ENCODE measurements around the gene HAPLN2.

Gene HAPLN2

GRCh38 chr1:156670791-156671190 lies 51.6 kb downstream of the HAPLN2 start:
- Histone ChIP-seq H3K18ac (ENCODE audit: low read length) (peak overlapping the region; percentile 68), H2AFZ (ENCODE audit: low read length) (no peak overlapping the region), H2AK5ac (ENCODE audit: low read depth, low read length) (peak overlapping the region; percentile 67), H3K27ac (replicated peaks; ENCODE audit: low read length) (peak overlapping the region; percentile 61), H3K4me3 (ENCODE audit: low read length in 2 of 2) (no peak overlapping the region), H3K9me3 (replicated peaks in 1 of 2; ENCODE audit: control insufficient read depth in 2 of 2, insufficient read depth in 1 of 2, low read depth in 1 of 2, low read length in 2 of 2) (peaks cover 2 to 10% of the 10 kb centered on the region in 2 donors), H3K4ac (ENCODE audit: low read length) (no peak overlapping the region), H2BK12ac (ENCODE audit: low read length) (no peak overlapping the region), H3K14ac (ENCODE audit: low read length) (no peak overlapping the region), H3K79me1 (ENCODE audit: low read depth, low read length) (peaks cover 15% of the 10 kb centered on the region), H3K4me2 (ENCODE audit: insufficient read depth, low read length, poor library complexity, severe bottlenecking) (no peak overlapping the region), H3K27me3 (ENCODE audit: control insufficient read depth in 3 of 3, insufficient read depth in 3 of 3, low read depth in 1 of 3, low read length in 3 of 3) (no peaks in the 10 kb centered on the region), H4K8ac (ENCODE audit: low read depth, low read length) (no peak overlapping the region), H3K9ac (ENCODE audit: low read depth, low read length, poor library complexity) (no peak overlapping the region), H2BK120ac (ENCODE audit: low read depth, low read length) (no peak overlapping the region), H3K4me1 (ENCODE audit: control insufficient read depth in 2 of 2, insufficient read depth in 1 of 2, low read depth in 1 of 2, low read length in 2 of 2) (peaks cover 58 to 68% of the 10 kb centered on the region in 2 donors), H2BK15ac (ENCODE audit: low read length) (no peak overlapping the region), H4K91ac (ENCODE audit: low read depth, low read length, poor library complexity) (no peak overlapping the region), H2BK5ac (ENCODE audit: low read length) (peak overlapping the region; percentile 56), H3K36me3 (replicated peaks in 1 of 2; ENCODE audit: control insufficient read depth in 2 of 2, insufficient read depth in 2 of 2, low read length in 2 of 2) (peaks cover 35 to 45% of the 10 kb centered on the region in 2 donors), H3K23ac (ENCODE audit: low read depth, low read length, poor library complexity) (peak overlapping the region; percentile 17)
- no CpG with 5 or more reads among the region's 4 CpGs for WGBS, 2 donors (ENCODE audit: extremely low coverage in 2 of 2, insufficient read length in 2 of 2, insufficient replicate concordance in 1 of 2)
- no peak for DNase-seq (ENCODE audit: low spot score)

GRCh38 chr1:156671804-156672203 lies 52.6 kb downstream of the HAPLN2 start:
- H3K18ac ChIP-seq (ENCODE audit: low read length), result no peak overlapping the region
- WGBS, 2 donors (ENCODE audit: extremely low coverage in 2 of 2, insufficient read length in 2 of 2, insufficient replicate concordance in 1 of 2), result no CpG with 5 or more reads among the region's 2 CpGs
- H3K36me3 ChIP-seq (replicated peaks in 1 of 2; ENCODE audit: control insufficient read depth in 2 of 2, insufficient read depth in 2 of 2, low read length in 2 of 2), result peaks cover 35 to 47% of the 10 kb centered on the region in 2 donors
- peaks cover 2 to 10% of the 10 kb centered on the region in 2 donors for H3K9me3 ChIP-seq (replicated peaks in 1 of 2; ENCODE audit: control insufficient read depth in 2 of 2, insufficient read depth in 1 of 2, low read depth in 1 of 2, low read length in 2 of 2)
- no peak overlapping the region for H3K4me2 ChIP-seq (ENCODE audit: insufficient read depth, low read length, poor library complexity, severe bottlenecking)
- no peak overlapping the region for H3K4me3 ChIP-seq (ENCODE audit: low read length in 2 of 2)
- H2BK12ac ChIP-seq (ENCODE audit: low read length), result no peak overlapping the region
- no peak overlapping the region for H4K8ac ChIP-seq (ENCODE audit: low read depth, low read length)
- no peak overlapping the region for H3K9ac ChIP-seq (ENCODE audit: low read depth, low read length, poor library complexity)
- peaks cover 15% of the 10 kb centered on the region for H3K79me1 ChIP-seq (ENCODE audit: low read depth, low read length)
- no peak overlapping the region for H2BK120ac ChIP-seq (ENCODE audit: low read depth, low read length)
- H2AFZ ChIP-seq (ENCODE audit: low read length), result no peak overlapping the region
- H4K91ac ChIP-seq (ENCODE audit: low read depth, low read length, poor library complexity), result no peak overlapping the region
- peaks cover 57 to 67% of the 10 kb centered on the region in 2 donors for H3K4me1 ChIP-seq (ENCODE audit: control insufficient read depth in 2 of 2, insufficient read depth in 1 of 2, low read depth in 1 of 2, low read length in 2 of 2)
- H3K23ac ChIP-seq (ENCODE audit: low read depth, low read length, poor library complexity), result no peak overlapping the region
- no peak overlapping the region for H2AK5ac ChIP-seq (ENCODE audit: low read depth, low read length)
- H3K27ac ChIP-seq (replicated peaks; ENCODE audit: low read length), result no peak overlapping the region
- no peak overlapping the region for H2BK15ac ChIP-seq (ENCODE audit: low read length)
- no peak overlapping the region for H3K4ac ChIP-seq (ENCODE audit: low read length)
- H3K14ac ChIP-seq (ENCODE audit: low read length), result no peak overlapping the region
- no peak for DNase-seq (ENCODE audit: low spot score)
- H3K27me3 ChIP-seq (ENCODE audit: control insufficient read depth in 3 of 3, insufficient read depth in 3 of 3, low read depth in 1 of 3, low read length in 3 of 3), result no peaks in the 10 kb centered on the region
- H2BK5ac ChIP-seq (ENCODE audit: low read length), result no peak overlapping the region

- peak overlapping the region; percentile 100 for H3K18ac ChIP-seq (ENCODE audit: low read length)
- H2BK120ac ChIP-seq (ENCODE audit: low read depth, low read length), result peak overlapping the region; percentile 93
- peak overlapping the region; percentile 95 for H4K91ac ChIP-seq (ENCODE audit: low read depth, low read length, poor library complexity)
- no peak overlapping the region for H3K23ac ChIP-seq (ENCODE audit: low read depth, low read length, poor library complexity)
- H3K27me3 ChIP-seq (ENCODE audit: control insufficient read depth in 3 of 3, insufficient read depth in 3 of 3, low read depth in 1 of 3, low read length in 3 of 3), result peaks cover 0 to 3% (median 0%) of the 10 kb centered on the region in 3 experiments
- H3K4me2 ChIP-seq (ENCODE audit: insufficient read depth, low read length, poor library complexity, severe bottlenecking), result peak overlapping the region; percentile 96
- peak overlapping the region; percentile 100 for H2BK5ac ChIP-seq (ENCODE audit: low read length)
- peak overlapping the region; percentile 100 for H3K27ac ChIP-seq (replicated peaks; ENCODE audit: low read length)
- peak overlapping the region; percentile 99 for H3K9ac ChIP-seq (ENCODE audit: low read depth, low read length, poor library complexity)
- DNase-seq (ENCODE audit: low spot score), result peak; percentile 97
- peaks cover 2 to 10% of the 10 kb centered on the region in 2 donors for H3K9me3 ChIP-seq (replicated peaks in 1 of 2; ENCODE audit: control insufficient read depth in 2 of 2, insufficient read depth in 1 of 2, low read depth in 1 of 2, low read length in 2 of 2)
- WGBS, 2 donors (ENCODE audit: extremely low coverage in 2 of 2, insufficient read length in 2 of 2, insufficient replicate concordance in 1 of 2), result no CpG with 5 or more reads among the region's 8 CpGs
- peak overlapping the region; percentile 79 for H2BK15ac ChIP-seq (ENCODE audit: low read length)
- H2AFZ ChIP-seq (ENCODE audit: low read length), result no peak overlapping the region
- H3K79me1 ChIP-seq (ENCODE audit: low read depth, low read length), result peaks cover 15% of the 10 kb centered on the region
- peak overlapping the region; percentile 83 to 99 for H3K4me3 ChIP-seq (ENCODE audit: low read length in 2 of 2)
- H3K36me3 ChIP-seq (replicated peaks in 1 of 2; ENCODE audit: control insufficient read depth in 2 of 2, insufficient read depth in 2 of 2, low read length in 2 of 2), result peaks cover 33 to 47% of the 10 kb centered on the region in 2 donors
- peak overlapping the region; percentile 82 for H2BK12ac ChIP-seq (ENCODE audit: low read length)
- H3K14ac ChIP-seq (ENCODE audit: low read length), result peak overlapping the region; percentile 91
- H2AK5ac ChIP-seq (ENCODE audit: low read depth, low read length), result peak overlapping the region; percentile 98
- H3K4ac ChIP-seq (ENCODE audit: low read length), result peak overlapping the region; percentile 61
- peaks cover 51 to 63% of the 10 kb centered on the region in 2 donors for H3K4me1 ChIP-seq (ENCODE audit: control insufficient read depth in 2 of 2, insufficient read depth in 1 of 2, low read depth in 1 of 2, low read length in 2 of 2)
- no peak overlapping the region for H4K8ac ChIP-seq (ENCODE audit: low read depth, low read length)
Observed at GRCh38 chr1:156673387-156674121, 54.3 kb downstream of the HAPLN2 start.

All from neuronal stem cell (in vitro differentiated cells).